GM18951 (cell line): ENCODE data around the gene PPOX.

Experiments used
- POLR2A ChIP-seq: IDR thresholded peaks from 4 replicates; pipeline ENCODE4 v1.6.1; 2011; ENCODE audit warnings: mild to moderate bottlenecking; ENCODE audit not compliant: insufficient read length, insufficient read depth; ENCODE audit errors: extremely low read depth
- in situ Hi-C: fragments of 300-500 bp; cut with MboI; formaldehyde crosslinking; loops from one replicate; pipeline ENCODE4 v1.12.0; 2022; ENCODE audit warnings: low sequenced_read_pairs, mixed read lengths, inconsistent platforms; ENCODE audit not compliant: unreplicated experiment

The PPOX gene

GRCh38 chr1:161173711-161174110 lies 7.5 kb downstream of the PPOX start:
- in situ Hi-C loops = no loop called here
- TF ChIP-seq POLR2A = no peak

GRCh38 chr1:161174911-161175310 lies 8.7 kb downstream of the PPOX start:
- in situ Hi-C loops = no loop called here
- TF ChIP-seq POLR2A = no peak

GRCh38 chr1:161175771-161176453 lies 9.7 kb downstream of the PPOX start:
- no peak for TF ChIP-seq POLR2A
- in situ Hi-C loops = no loop called here

GRCh38 chr1:161176468-161177111 lies 10.4 kb downstream of the PPOX start:
- in situ Hi-C loops = no loop called here

DNA sequence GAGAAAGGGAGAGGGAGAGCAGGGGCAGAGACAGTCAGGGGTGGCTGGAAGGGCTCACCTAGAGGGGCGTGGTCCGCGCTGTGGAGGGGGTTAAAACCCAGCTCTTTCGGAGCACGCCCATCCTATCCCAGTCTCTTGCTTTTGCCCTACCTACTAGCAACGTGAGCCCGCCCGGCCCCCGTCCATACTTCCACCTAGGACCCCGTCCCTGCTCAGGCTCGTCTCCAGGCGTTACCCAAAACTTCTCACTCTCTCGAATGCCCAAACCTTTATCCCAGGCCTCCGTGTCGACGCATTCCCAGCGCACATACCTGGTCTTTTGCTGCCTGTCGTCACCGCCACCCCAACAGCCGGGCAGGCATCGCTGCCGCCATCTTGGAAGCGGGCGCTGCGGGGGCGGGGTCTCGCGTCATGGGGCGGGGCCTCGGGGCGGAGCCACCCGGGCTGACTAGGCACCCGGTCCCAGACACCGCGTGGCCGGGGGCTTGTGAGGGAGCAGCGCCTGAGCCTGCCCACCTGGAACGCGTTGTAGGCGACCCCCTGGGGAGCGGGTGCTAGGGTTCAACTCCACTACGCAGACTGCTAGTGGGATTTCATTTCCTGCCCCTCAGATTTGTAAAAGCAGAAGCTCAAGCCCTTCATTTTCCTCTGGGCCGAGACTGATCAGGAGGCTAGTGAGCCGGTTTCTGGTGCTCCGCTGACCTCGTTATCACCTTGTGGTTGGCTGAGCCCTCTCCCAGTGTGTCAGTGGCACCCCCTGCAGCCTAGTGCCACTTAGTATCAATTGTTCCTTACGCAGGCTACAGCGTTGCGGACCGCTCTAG lies 11.1 kb downstream of the PPOX start, which contains the start of gene B4GALT3:
TSS of gene B4GALT3 (minus strand) at position 396 of the 824 bp plus-strand sequence. CDS start 1,447 bp downstream, outside the sequence.
- in situ Hi-C loops = no loop called here

More at GRCh38 chr1:161176468-161177111, 10.4 kb downstream of the PPOX start:
- no peak for TF ChIP-seq POLR2A

GRCh38 chr1:161177936-161178244 lies 11.7 kb downstream of the PPOX start:
- TF ChIP-seq POLR2A = no peak
- in situ Hi-C loops = no loop called here

More for the DNA sequence above, 11.1 kb downstream of the PPOX start, which contains the start of gene B4GALT3:
- peak; percentile 91 for TF ChIP-seq POLR2A

DNA sequence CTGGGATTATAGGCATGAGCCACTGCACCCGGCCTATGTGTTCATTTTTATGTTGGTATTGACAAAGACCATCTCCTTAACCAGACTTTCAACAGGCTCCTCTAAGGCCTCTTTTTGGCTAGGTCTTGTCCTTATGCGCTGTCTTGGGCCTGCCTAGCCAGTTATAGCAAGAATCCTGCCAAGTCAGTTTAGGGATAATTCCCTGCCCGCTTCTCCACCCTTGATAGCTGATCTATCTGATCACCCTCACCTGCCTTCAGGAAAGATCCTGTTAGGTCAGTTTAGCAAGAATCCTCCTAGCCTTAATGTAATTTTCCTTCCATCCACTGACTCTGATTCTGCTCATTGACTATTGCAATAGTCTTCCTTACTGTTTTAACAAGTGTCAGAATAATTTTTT lies 13.5 kb downstream of the PPOX start:
- in situ Hi-C loops = no loop called here
- TF ChIP-seq POLR2A = no peak

GRCh38 chr1:161180639-161181038 lies 14.4 kb downstream of the PPOX start:
- in situ Hi-C loops = no loop called here
- TF ChIP-seq POLR2A = no peak

- in situ Hi-C loops = no loop called here
- no peak for TF ChIP-seq POLR2A
Measured at GRCh38 chr1:161182214-161182613, 16.0 kb downstream of the PPOX start.

- peak; percentile 38 for TF ChIP-seq POLR2A
- in situ Hi-C loops = no loop called here
Measured at GRCh38 chr1:161185282-161185682, 19.1 kb downstream of the PPOX start.

GRCh38 chr1:161185732-161186311 lies 19.6 kb downstream of the PPOX start:
- in situ Hi-C loops = no loop called here
- no peak for TF ChIP-seq POLR2A

DNA sequence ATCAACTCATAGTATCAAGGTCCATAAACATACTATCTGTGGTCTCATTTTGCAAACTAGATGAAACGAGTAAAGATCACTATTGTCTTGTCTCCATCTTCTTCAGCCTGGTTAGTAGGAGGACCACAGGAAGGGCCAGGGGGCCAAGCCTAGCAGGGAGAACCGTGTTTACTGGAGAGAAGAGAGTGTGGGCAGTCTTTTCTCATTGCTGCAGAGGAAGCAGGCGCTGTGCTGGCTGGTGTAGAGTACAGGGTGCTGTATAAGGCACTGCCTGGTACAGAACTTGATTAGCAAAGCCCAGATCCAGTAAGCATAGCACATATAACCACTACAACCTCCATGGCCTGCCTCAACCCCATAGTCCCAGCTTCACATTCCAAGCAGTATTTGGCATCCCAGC lies 21.1 kb downstream of the PPOX start:
- in situ Hi-C loops = no loop called here
- TF ChIP-seq POLR2A = no peak

DNA sequence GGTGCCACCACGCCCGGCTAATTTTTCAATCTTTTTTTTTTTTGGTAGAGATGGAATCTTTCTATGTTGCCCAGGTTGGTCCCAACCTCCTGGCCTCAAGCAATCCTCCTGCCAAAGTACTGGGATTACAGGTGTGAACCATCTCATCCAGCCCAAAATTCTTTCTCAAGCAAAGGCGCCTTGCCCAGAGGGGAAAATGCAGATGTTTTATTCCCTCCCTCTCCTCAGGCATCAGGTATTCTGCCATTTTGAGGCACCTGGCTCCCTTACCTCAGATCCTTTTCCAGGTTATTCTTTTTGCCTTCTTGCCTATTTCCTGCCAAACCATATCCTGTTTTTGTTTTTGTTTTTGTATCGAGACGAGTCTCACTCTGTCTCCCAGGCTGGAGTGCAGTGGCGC lies 22.2 kb downstream of the PPOX start:
- in situ Hi-C loops = no loop called here
- TF ChIP-seq POLR2A = no peak
